GM18517 (cell line): ENCODE results near the gene OR6J1.
"Not testable (repeated sequence)": the region's sequence is repeated elsewhere in the genome, so short reads cannot be mapped to it uniquely, and the experiment has no call there.

Experiments used
- ATAC-seq: cut with Tn5 transposase; IDR thresholded peaks from one replicate; pipeline ENCODE4 v1.9.1; 2021; ENCODE audit warnings: mild to moderate bottlenecking, moderate library complexity; ENCODE audit not compliant: unreplicated experiment

The OR6J1 gene

DNA sequence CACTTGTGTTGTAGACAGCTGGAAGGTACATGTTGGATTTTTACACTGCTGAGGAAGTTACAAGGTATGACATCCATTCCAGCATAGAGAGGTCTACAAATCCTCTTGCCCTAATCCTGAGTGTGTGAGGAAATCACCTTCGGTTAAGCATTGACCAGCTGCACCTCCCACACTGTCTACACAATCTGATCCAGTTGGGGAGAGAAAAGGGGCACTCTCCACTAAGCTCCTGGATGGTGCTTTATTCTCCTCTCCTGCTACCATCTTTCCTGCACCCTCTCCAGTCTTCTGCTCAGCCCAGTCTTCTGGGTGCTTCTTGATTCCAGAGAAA is at the start of gene OR6J1:
TSS of gene OR6J1 (minus strand) at position 48 of the 331 bp plus-strand sequence. CDS start 9,541 bp downstream, outside the sequence.
- no peak for ATAC-seq

GRCh38 chr14:22692194-22692593 is 48.0 kb upstream of the OR6J1 start:
- no peak for ATAC-seq

GRCh38 chr14:22691171-22691570 is 47.0 kb upstream of the OR6J1 start:
- no peak for ATAC-seq

- no peak for ATAC-seq
Observed at GRCh38 chr14:22689199-22689598, 45.0 kb upstream of the OR6J1 start.

GRCh38 chr14:22687969-22688368 is 43.8 kb upstream of the OR6J1 start:
- ATAC-seq = not testable (repeated sequence)

- ATAC-seq = not testable (repeated sequence)
Observed at GRCh38 chr14:22686176-22686611, 42.0 kb upstream of the OR6J1 start.

GRCh38 chr14:22685467-22685866 is 41.3 kb upstream of the OR6J1 start:
- no peak for ATAC-seq

GRCh38 chr14:22683428-22683827 is 39.3 kb upstream of the OR6J1 start:
- not testable (repeated sequence) for ATAC-seq

GRCh38 chr14:22678221-22678620 is 34.1 kb upstream of the OR6J1 start:
- no peak for ATAC-seq

DNA sequence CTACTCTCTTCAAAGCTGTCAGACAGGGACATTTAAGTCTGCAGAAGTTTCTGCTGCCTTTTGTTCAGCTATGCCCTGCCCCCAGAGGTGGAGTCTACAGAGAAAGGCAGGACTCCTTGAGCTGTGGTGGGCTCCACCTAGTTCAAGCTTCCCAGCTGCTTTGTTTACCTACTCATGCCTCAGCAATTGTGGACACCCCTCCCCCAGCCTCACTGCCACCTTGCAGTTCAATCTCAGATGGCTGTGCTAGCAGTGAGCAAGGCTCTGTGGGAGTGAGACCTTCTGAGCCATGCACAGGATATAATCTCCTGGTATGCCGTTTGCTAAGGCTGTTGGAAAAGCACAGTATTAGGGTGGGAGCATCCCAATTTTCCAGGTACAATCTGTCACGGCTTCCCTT is 33.4 kb upstream of the OR6J1 start:
- ATAC-seq = not testable (repeated sequence)

GRCh38 chr14:22671622-22672021 is 27.5 kb upstream of the OR6J1 start:
- ATAC-seq = no peak

- ATAC-seq = no peak
Observed at GRCh38 chr14:22668863-22669262, 24.7 kb upstream of the OR6J1 start.

DNA sequence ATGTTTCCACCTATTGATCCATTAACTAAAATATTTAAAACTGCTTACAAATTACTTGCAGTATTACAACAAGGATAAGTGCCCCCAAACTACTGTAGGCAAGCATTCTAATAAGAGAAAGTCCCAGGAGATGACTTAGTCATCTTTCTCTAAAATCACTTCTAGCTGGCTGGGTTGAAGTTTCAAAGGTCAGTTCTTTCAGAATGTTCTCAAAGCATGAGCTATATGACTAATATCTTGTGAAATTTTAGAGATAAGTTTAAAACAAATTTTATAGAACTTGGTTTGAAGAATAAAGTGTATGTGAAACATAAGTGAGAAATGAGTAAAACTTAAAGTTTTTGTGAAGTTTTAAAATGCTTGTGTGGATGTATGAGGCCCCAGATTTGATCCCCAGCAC is 24.3 kb upstream of the OR6J1 start:
- ATAC-seq = no peak

DNA sequence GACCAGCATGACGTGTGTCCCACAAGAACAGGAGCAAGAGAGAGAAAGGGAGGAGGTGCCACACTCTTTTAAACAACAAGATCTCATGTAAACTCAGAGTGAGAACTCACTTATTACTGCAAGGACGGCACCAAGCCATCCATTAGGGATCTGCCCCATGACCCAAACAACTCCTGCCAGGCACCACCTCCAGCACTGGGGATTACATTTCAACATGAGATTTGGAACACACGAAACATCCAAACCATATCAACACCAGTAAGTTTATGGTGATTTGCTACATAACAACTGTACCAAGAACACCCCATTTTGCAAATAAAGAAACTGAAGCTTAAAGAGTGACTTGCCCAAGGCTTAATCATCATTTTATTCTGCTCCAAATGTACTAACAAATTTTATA is 23.7 kb upstream of the OR6J1 start:
- no peak for ATAC-seq

GRCh38 chr14:22666203-22666893 is 22.2 kb upstream of the OR6J1 start:
- no peak for ATAC-seq

DNA sequence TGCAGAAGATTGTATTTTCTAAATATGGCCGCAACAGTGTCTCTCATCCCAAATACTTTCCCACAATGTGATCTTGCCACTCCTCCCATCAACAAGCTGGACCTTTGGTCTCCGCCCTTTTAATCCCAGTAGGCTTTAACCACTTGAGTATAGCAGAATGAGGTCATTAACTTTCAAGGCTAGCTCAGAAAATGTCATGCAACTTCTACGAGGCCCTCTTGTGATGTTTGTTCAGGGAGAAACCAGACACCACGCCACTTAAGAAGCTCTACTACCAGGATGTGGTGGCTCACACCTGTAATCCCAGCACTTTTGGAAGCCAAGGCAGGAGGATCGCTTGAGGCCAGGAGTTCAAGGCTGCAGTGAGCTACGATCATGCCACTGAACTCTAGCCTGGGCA is 20.1 kb upstream of the OR6J1 start:
- ATAC-seq = no peak

DNA sequence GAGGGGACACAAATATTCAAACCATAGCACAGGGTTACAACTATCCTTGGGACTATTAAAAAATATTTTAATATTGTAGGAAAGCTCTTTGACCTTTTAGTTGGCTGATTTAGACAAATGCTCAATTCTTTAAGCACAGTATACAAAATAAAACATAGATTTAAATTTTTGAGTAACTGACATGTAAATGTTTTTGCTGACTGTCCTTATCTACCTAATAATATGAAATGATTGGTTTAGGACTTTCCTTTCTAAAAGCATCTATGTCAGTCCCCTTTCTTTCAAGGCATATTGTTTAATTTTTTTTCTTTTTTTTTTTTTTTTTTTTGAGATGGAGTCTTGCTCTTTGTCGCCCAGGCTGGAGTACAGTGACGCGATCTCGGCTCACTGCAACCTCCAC is 16.5 kb upstream of the OR6J1 start:
- ATAC-seq = no peak

DNA sequence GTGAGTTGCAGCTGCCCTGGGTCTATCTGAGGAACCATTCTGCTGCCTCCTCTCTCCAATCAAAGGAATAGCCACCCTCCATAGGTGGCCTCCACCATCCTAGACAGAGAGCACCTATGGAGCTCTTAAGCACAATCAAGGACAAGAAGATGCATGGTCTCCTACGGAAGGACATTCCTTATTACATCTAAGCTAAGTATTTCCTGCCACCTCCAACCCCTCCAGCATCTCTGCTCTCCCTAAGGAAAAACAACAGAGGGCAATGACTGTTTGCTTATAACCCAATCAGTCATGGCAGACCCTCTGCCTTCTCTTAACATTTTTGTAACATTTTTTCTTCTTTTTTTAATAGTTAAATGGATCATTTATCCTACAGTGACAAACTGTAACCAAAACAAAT is 14.8 kb upstream of the OR6J1 start:
- no peak for ATAC-seq

DNA sequence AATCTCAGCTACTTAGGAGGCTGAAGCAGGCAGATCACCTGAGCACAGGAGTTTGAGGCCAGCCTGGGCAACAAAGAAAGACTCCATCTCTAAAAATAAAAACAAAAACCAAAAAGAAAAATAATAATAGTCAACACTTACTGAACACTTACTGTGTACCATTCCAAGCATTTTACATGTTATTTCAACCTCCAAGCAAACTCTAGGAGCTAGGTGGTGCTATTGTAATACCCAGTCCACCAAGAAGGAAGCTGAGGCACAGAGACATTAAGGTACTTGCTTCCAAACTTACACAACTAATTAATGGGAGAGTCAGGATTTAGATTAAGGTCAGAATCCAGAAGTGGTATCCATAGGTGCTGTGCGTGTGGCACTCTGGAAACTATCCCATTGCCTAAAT is 13.7 kb upstream of the OR6J1 start:
- no peak for ATAC-seq

GRCh38 chr14:22656945-22657731 is 13.0 kb upstream of the OR6J1 start:
- no peak for ATAC-seq

DNA sequence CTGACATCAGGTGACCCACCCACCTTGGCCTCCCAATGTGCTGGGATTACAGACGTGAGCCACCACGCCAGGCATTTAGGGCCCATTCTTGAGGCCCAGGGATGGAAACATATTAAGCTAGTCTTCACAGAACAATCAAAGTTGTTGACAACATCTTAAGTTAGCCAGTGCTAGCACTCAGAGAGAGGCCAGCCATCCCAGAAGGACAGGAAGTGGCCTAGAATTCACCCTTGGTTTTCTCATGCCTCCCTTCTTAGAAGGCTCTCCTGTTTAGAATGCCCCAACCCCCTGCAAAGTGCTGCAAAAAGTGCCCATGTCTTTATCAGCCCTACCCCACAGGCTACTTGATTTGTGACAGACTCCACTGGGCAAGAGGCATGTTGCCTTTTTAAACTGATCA is 12.1 kb upstream of the OR6J1 start:
- ATAC-seq = no peak

- no peak for ATAC-seq
Observed at GRCh38 chr14:22653012-22653621, 9.0 kb upstream of the OR6J1 start.
